K562 (cell line): ENCODE results near the gene DNAAF8. TPM values are rescaled to one million over a fixed set of nuclear protein-coding genes. Genes with fewer than 3 reads are reported as not detected.
A peak's percentile ranks its signal among the peaks of the same experiment; 100 is the strongest.

ENCODE experiments used
- CC2D1A ChIP-seq: fragments of 450-650 bp; IDR thresholded peaks from 2 replicates; pipeline ENCODE4 v1.6.1; 2017; ENCODE audit warnings: mild to moderate bottlenecking
- DPF2 ChIP-seq: fragments of 450-650 bp; IDR thresholded peaks from 2 replicates; pipeline ENCODE4 v1.6.1; 2016
- HBP1 ChIP-seq: fragments of 450-650 bp; formaldehyde crosslinking; IDR thresholded peaks from 2 replicates; pipeline ENCODE4 v1.4.0; 2022; ENCODE audit warnings: missing genetic modification characterization
- ILK ChIP-seq: fragments of 450-650 bp; IDR thresholded peaks from 2 replicates; pipeline ENCODE4 v1.6.1; 2016; ENCODE audit warnings: missing genetic modification characterization, low read depth, mild to moderate bottlenecking, missing compliant biosample characterization, moderate library complexity, borderline replicate concordance
- MIER1 ChIP-seq: fragments of 450-650 bp; IDR thresholded peaks from 2 replicates; pipeline ENCODE4 v1.6.1; 2016; ENCODE audit warnings: antibody characterized with exemption, mild to moderate bottlenecking, low read depth
- POU5F1 ChIP-seq: fragments of 150-350 bp; IDR thresholded peaks from 2 replicates; pipeline ENCODE4 v1.6.1; 2014; ENCODE audit warnings: borderline replicate concordance, low read length, low read depth, mild to moderate bottlenecking; ENCODE audit not compliant: partially characterized antibody
- RBM25 ChIP-seq: fragments of 200-400 bp; formaldehyde crosslinking; IDR thresholded peaks from 2 replicates; pipeline ENCODE4 v1.6.1; 2018; ENCODE audit warnings: low read length, low read depth, moderate library complexity; ENCODE audit not compliant: severe bottlenecking
- SMAD2 ChIP-seq: fragments of 150-350 bp; IDR thresholded peaks from 2 replicates; pipeline ENCODE4 v1.6.1; 2014; ENCODE audit warnings: low read depth, mild to moderate bottlenecking, low read length
- SMARCE1 ChIP-seq: fragments of 450-650 bp; IDR thresholded peaks from 2 replicates; pipeline ENCODE4 v1.7.1; 2016; ENCODE audit warnings: mild to moderate bottlenecking
- ZEB2 ChIP-seq: fragments of 450-650 bp; IDR thresholded peaks from 2 replicates; pipeline ENCODE4 v1.6.1; 2016
- ZNF121 ChIP-seq: sonication (generic); formaldehyde crosslinking; conservative IDR thresholded peaks from 2 replicates; pipeline ENCODE4 v1.8.0; 2022; ENCODE audit warnings: missing genetic modification reagents
- ZNF780A ChIP-seq: fragments of 250-450 bp; sonication (Bioruptor Pico); IDR thresholded peaks from 2 replicates; pipeline ENCODE4 v1.5.0; 2021; ENCODE audit warnings: mild to moderate bottlenecking
- polyA plus RNA-seq, 8 experiments: library from polyadenylated mRNA; depleted of rRNA in 4 of 8; stranded (reverse) in 5 of 8; unstranded in 3 of 8; fragments of >200 nt; fragmentation: Nextera tagmentation in 2 of 8; fragmentation: Illumina TruSeq in 1 of 8; extraction: Ambion mirVana in 2 of 8; extraction: Trizol in 1 of 8; gene quantifications; 2 replicates each; pipeline versions ENCODE4 v1.2.1 to v1.2.3, GENCODE V29; 2011 to 2014; ENCODE audit warnings: inconsistent platforms in 1 of 8, missing spikeins in 1 of 8
- total RNA-seq, 7 experiments: library from RNA; depleted of rRNA in 6 of 7; stranded (reverse); fragments of >200 nt in 6 of 7; fragmentation: Illumina TruSeq in 2 of 7; extraction: Trizol in 2 of 7; gene quantifications; 2 replicates each; pipeline versions ENCODE4 v1.2.1 to v1.2.3, GENCODE V29; 2011 to 2021; ENCODE audit warnings: low replicate concordance in 1 of 7
- TF ChIP-seq, protein P1 (sequence below): fragments of 250-450 bp; sonication (Bioruptor Pico); IDR thresholded peaks from 2 replicates; pipeline ENCODE4 v1.4.0; 2020; ENCODE audit warnings: borderline replicate concordance
- TF ChIP-seq, protein P2 (sequence below): fragments of 250-450 bp; sonication (Bioruptor Pico); IDR thresholded peaks from 2 replicates; pipeline ENCODE4 v1.4.0; 2020; ENCODE audit warnings: mild to moderate bottlenecking, moderate library complexity
- TF ChIP-seq, protein P3 (sequence below): IDR thresholded peaks from 2 replicates; pipeline ENCODE4 v1.6.1; 2016; ENCODE audit warnings: missing genetic modification characterization, missing compliant biosample characterization
- TF ChIP-seq, protein P4 (sequence below), 2 experiments: fragments of 450-650 bp in 1 of 2; sonication (generic) in 1 of 2; formaldehyde crosslinking in 1 of 2; IDR thresholded peaks in 1 of 2; conservative IDR thresholded peaks in 1 of 2; 2 replicates each; pipeline versions ENCODE4 v1.6.1 to v1.8.1; 2016 to 2023; ENCODE audit warnings: mild to moderate bottlenecking in 2 of 2, moderate library complexity in 2 of 2, inconsistent platforms in 1 of 2, missing genetic modification reagents in 1 of 2
- TF ChIP-seq, protein P5 (sequence below): fragments of 250-450 bp; sonication (Bioruptor Pico); IDR thresholded peaks from 2 replicates; pipeline ENCODE4 v1.8.0; 2021; ENCODE audit warnings: moderate library complexity, mild to moderate bottlenecking, inconsistent platforms

Gene DNAAF8
- total and polyA plus RNA-seq, 9 of the 15 experiments (the other 6 are each of a cell fraction or from before 2014, with no cell fraction given) = 0.04 to 0.12 (median 0.10) TPM; not detected in 6

- TF ChIP-seq POU5F1 = no peak
- TF ChIP-seq ZEB2 = 0 out of 2 replicates have a peak, but pooled peaks have one; percentile 34
- TF ChIP-seq, protein P1, sequence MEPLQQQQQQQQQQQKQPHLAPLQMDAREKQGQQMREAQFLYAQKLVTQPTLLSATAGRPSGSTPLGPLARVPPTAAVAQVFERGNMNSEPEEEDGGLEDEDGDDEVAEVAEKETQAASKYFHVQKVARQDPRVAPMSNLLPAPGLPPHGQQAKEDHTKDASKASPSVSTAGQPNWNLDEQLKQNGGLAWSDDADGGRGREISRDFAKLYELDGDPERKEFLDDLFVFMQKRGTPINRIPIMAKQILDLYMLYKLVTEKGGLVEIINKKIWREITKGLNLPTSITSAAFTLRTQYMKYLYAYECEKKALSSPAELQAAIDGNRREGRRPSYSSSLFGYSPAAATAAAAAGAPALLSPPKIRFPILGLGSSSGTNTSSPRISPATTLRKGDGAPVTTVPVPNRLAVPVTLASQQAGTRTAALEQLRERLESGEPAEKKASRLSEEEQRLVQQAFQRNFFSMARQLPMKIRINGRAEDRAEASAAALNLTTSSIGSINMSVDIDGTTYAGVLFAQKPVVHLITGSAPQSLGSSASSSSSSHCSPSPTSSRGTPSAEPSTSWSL (CRISPR knock-in tag) = no peak
- TF ChIP-seq ZNF121 (CRISPR knock-in tag) = no peak
- TF ChIP-seq DPF2 = peak; percentile 17; the same call in 1 of the 2 replicates
- TF ChIP-seq, protein P2, sequence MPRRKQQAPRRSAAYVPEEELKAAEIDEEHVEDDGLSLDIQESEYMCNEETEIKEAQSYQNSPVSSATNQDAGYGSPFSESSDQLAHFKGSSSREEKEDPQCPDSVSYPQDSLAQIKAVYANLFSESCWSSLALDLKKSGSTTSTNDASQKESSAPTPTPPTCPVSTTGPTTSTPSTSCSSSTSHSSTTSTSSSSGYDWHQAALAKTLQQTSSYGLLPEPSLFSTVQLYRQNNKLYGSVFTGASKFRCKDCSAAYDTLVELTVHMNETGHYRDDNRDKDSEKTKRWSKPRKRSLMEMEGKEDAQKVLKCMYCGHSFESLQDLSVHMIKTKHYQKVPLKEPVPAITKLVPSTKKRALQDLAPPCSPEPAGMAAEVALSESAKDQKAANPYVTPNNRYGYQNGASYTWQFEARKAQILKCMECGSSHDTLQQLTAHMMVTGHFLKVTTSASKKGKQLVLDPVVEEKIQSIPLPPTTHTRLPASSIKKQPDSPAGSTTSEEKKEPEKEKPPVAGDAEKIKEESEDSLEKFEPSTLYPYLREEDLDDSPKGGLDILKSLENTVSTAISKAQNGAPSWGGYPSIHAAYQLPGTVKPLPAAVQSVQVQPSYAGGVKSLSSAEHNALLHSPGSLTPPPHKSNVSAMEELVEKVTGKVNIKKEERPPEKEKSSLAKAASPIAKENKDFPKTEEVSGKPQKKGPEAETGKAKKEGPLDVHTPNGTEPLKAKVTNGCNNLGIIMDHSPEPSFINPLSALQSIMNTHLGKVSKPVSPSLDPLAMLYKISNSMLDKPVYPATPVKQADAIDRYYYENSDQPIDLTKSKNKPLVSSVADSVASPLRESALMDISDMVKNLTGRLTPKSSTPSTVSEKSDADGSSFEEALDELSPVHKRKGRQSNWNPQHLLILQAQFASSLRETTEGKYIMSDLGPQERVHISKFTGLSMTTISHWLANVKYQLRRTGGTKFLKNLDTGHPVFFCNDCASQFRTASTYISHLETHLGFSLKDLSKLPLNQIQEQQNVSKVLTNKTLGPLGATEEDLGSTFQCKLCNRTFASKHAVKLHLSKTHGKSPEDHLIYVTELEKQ (CRISPR knock-in tag) = no peak
- TF ChIP-seq ILK = no peak
- TF ChIP-seq, protein P3, sequence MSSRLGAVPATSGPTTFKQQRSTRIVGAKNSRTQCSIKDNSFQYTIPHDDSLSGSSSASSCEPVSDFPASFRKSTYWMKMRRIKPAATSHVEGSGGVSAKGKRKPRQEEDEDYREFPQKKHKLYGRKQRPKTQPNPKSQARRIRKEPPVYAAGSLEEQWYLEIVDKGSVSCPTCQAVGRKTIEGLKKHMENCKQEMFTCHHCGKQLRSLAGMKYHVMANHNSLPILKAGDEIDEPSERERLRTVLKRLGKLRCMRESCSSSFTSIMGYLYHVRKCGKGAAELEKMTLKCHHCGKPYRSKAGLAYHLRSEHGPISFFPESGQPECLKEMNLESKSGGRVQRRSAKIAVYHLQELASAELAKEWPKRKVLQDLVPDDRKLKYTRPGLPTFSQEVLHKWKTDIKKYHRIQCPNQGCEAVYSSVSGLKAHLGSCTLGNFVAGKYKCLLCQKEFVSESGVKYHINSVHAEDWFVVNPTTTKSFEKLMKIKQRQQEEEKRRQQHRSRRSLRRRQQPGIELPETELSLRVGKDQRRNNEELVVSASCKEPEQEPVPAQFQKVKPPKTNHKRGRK (tag) = no peak
- no peak for TF ChIP-seq MIER1
- TF ChIP-seq ZNF780A (CRISPR knock-in tag) = no peak
- TF ChIP-seq, protein P4, sequence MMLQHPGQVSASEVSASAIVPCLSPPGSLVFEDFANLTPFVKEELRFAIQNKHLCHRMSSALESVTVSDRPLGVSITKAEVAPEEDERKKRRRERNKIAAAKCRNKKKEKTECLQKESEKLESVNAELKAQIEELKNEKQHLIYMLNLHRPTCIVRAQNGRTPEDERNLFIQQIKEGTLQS (IDR thresholded peaks at IDR 0.05) = peak; percentile 98
- TF ChIP-seq, protein P4 (CRISPR knock-in tag; conservative IDR thresholded peaks at IDR 0.05) = peak; percentile 90
- TF ChIP-seq RBM25 = no peak
- 0 out of 2 replicates have a peak, but pooled peaks have one; percentile 21 for TF ChIP-seq SMARCE1
- no peak for TF ChIP-seq HBP1 (CRISPR knock-in tag)
- TF ChIP-seq, protein P5, sequence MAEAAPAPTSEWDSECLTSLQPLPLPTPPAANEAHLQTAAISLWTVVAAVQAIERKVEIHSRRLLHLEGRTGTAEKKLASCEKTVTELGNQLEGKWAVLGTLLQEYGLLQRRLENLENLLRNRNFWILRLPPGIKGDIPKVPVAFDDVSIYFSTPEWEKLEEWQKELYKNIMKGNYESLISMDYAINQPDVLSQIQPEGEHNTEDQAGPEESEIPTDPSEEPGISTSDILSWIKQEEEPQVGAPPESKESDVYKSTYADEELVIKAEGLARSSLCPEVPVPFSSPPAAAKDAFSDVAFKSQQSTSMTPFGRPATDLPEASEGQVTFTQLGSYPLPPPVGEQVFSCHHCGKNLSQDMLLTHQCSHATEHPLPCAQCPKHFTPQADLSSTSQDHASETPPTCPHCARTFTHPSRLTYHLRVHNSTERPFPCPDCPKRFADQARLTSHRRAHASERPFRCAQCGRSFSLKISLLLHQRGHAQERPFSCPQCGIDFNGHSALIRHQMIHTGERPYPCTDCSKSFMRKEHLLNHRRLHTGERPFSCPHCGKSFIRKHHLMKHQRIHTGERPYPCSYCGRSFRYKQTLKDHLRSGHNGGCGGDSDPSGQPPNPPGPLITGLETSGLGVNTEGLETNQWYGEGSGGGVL (CRISPR knock-in tag) = no peak
- TF ChIP-seq CC2D1A = no peak
- no peak for TF ChIP-seq SMAD2
Observed at GRCh38 chr16:4780235-4780634, 45.9 kb downstream of the DNAAF8 start (continued).
